GM18502 (cell line): ENCODE results near the gene B2M.
A peak's percentile ranks its signal among the peaks of the same experiment; 100 is the strongest.
"Not testable (repeated sequence)": the region's sequence is repeated elsewhere in the genome, so short reads cannot be mapped to it uniquely, and the experiment has no call there.

Experiments used
- ATAC-seq: cut with Tn5 transposase; IDR thresholded peaks from one replicate; pipeline ENCODE4 v1.9.1; 2021; ENCODE audit warnings: mild to moderate bottlenecking; ENCODE audit not compliant: unreplicated experiment, poor library complexity

The B2M gene

DNA sequence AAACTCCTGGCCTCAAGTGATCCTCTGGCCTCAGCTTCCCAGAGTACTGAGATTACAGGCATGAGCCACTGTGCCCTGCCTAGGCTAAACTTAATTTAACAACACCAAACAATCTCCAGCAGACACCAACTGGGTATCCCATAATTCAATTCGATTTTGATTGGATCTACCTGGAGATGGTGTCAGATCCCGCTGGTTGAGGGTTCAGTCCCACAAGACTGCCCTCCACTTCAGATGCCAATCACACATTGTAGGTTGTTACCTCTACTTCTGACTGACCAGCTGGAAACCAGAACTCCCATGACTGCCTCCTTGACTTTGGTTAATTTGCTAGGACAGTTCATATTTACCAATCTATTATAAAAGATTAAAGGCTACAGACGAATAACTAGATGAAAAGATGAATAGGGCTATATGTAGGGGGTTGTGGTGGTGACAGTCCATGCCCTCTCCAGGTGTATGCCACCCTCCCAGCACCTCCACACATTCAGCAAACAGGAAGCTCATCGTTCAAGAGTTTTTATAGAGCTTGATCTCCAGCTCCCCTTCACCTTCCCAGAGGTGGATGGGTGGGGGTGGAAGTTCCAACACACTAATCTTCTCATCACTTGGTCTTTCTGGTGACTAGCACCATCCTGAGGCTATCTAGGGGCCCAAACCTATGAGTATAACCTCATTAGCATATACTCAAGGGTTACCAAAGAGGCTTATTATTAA is 9.3 kb downstream of the B2M start:
- ATAC-seq, result no peak

DNA sequence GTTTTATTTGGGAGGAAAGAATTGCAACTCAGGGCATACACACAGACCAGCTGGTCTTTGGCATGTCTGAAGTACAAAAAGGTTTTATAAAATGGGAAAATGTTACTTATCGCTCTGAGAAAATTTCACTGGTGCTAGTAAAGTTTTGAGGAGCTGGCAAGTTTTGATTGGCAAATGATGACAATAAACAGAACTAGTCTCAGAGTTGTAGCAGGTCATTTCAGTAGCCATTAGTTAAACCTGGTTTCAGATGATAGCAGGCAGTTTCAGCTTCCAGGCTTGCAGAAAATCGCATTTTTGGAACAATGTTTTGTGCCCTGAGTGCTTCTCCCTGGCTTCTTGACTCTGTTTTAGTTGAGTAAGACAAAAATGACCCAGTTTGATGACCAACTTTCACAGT is 10.7 kb downstream of the B2M start:
- ATAC-seq, result no peak

DNA sequence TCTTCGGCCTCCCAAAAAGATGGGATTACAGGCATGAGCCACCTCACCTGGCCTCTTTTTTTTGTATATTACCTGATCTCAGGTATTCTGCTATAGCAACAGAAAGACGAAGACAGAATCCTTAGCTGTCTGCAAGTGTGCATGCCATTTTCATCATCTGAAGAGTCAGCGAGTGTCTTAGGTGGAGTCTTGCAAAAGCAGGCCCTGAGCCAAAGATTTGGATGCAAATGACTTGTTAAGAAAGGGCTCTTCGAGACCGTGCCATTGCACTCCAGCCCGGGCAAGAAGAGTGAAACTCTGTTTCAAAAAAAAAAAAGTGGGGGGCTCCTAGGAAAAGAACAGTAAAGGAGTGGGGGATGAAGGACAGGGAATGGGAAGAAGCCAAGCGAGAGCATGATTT is 14.8 kb downstream of the B2M start:
- ATAC-seq, result no peak

- ATAC-seq, result peak; percentile 48
Measured at GRCh38 chr15:44726568-44727484, 15.5 kb downstream of the B2M start.

DNA sequence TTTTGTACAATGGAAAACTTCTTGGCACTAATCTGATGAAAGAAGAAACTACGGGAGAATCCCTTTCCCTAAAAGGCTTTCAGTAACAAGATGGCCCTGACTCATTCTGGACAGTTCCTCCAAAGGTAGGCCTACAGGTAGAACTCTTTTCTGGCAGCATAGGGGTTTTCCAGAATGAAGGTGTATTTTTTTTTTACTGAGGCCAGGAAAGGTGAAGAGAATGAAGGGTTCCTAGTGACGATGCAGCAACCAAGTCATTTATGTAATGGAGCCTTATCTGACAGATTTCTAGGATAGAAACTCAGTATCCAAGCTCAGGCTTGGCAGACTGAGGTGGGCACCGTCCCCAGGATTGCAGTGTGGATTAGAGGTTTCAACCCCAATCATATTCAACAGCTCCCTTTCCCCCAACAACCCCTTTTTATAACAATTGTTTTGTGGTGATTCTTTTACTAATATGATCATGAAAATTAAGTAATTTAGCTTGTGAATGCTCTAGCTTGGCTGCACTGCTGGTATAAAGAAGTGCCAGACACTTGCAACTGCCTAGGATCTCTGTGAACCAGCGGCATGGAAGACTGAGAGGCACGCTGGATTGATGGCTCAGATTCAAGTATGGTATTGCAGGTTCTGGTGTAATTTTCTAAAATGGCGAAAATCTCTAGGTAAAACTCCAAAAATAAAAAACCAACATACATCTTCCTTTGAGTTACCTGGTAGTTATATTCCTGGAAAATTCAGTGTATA is 16.3 kb downstream of the B2M start:
- no peak for ATAC-seq

DNA sequence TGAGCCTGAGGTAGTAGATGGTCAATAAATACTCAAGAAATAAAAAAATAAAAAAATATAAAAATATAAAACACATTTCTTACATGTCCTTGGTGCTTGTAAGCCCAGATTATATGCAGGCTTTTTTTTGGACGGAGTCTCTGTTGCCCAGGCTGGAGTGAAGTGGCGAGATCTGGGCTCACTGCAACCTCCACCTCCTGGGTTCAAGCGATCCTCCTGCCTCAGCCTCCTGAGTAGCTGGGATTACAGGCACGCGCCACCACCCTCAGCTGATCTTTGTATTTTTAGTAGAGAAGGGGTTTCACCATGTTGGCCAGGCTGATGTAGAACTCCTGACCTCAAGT is 16.9 kb downstream of the B2M start:
- ATAC-seq, result not testable (repeated sequence)

- peak; percentile 73 for ATAC-seq
Measured at GRCh38 chr15:44728576-44729407, 17.5 kb downstream of the B2M start.

- no peak for ATAC-seq
Measured at GRCh38 chr15:44729408-44730127, 18.3 kb downstream of the B2M start.

DNA sequence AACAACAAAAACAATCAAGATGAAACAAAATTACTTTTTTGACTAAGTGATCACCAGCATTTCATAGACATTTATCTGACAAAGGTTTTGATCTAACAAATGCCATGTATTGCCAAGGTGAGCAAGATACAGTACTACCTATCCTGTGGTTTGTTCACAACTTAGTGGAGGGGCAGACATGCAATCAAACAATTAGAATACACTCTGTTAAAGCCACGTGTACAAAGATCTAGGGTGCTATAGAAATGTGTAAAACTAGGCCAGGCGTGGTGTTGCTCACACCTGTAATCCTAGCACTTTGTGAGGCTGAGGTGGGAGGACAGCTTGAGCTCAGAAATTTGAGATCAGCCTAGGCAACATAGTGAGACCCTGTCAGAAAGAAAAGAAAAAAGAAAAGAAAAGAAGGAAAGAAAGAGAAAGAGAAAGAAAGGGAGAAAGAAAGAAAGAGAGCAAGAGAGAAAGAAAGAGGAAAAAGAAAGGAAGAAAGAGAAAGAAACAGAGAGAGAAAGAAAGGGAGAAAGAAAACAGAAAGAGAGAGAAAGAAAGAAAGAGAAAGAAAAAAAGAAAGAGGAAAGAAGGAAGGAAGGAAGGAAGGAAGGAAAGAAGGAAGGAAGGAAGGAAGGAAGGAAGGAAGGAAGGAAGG is 23.6 kb downstream of the B2M start:
- no peak for ATAC-seq

DNA sequence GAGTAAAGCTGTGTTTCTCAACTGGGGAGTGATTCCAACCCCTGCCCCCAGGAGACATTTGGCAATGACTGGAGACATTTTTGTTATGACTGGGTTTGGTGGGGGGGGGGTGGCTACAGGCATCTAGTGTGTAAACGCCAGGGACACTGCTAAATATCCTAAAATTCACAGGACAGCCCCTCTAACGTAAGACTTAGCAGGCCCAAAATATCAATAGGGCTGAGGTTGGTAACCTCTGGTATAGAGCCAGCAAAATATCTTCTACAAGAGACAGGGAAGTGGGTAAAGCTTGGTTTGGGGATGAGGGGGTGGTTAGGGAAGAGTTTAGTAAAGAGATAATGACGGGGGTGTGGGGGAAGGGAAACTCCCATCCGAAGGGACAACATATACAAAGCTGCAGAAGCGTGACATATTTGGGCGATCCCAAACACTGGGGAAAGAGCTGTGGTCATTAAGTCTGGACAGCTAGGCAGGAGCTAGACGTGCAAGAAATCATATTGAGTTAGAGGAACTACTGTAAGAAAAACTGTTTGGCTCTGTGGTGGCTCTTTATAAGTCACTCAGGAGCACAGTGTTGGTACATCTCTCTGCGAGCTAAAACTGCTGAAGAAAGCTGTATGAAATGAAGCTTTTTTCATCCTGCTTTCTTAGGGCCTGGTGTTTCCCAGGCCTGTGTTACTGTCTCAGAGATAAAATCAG is 24.3 kb downstream of the B2M start:
- no peak for ATAC-seq

GRCh38 chr15:44736181-44736765 is 25.0 kb downstream of the B2M start, which contains the start of gene TRIM69:
TRIM69 (plus strand) TSS chr15:44736528; CDS start chr15:44736705, 177 bp downstream.
- ATAC-seq, result no peak

- ATAC-seq, result no peak
Measured at GRCh38 chr15:44738340-44738984, 27.1 kb downstream of the B2M start.

GRCh38 chr15:44739222-44739847 is 28.0 kb downstream of the B2M start:
- ATAC-seq, result not testable (repeated sequence)

GRCh38 chr15:44743454-44743853 is 32.1 kb downstream of the B2M start:
- not testable (repeated sequence) for ATAC-seq

GRCh38 chr15:44753345-44753744 is 42.0 kb downstream of the B2M start:
- no peak for ATAC-seq

GRCh38 chr15:44763187-44763586 is 51.9 kb downstream of the B2M start:
- ATAC-seq, result no peak

GRCh38 chr15:44763848-44764247 is 52.5 kb downstream of the B2M start:
- ATAC-seq, result no peak
